Astrocyte of the spinal cord (primary cell): Measurements from ENCODE around the gene CBX3.

ENCODE experiments used
- DNase-seq: peaks from one replicate; pipeline ENCODE4 v3.0.0; 2011; ENCODE audit warnings: low read depth, low spot score
- H3K4me3 ChIP-seq: 2 replicates; pipeline ENCODE4 v1.5.1; 2011; ENCODE audit warnings: low read depth, mild to moderate bottlenecking, low read length, moderate library complexity
- CTCF ChIP-seq: IDR thresholded peaks from 2 replicates; pipeline ENCODE4 v1.5.1; 2012; ENCODE audit warnings: low read depth, mild to moderate bottlenecking, low read length, inconsistent platforms
- in situ Hi-C: cut with HindIII; loops from 2 replicates; pipeline ENCODE4 v1.10.0; 2017; ENCODE audit warnings: low sequenced_read_pairs

The CBX3 gene

GRCh38 chr7:26165950-26166683 is 35.4 kb upstream of the CBX3 start:
- in situ Hi-C loops: no loop called here
- no peak overlapping the region for H3K4me3 ChIP-seq
- DNase-seq: no peak
- no peak for TF ChIP-seq CTCF

DNA sequence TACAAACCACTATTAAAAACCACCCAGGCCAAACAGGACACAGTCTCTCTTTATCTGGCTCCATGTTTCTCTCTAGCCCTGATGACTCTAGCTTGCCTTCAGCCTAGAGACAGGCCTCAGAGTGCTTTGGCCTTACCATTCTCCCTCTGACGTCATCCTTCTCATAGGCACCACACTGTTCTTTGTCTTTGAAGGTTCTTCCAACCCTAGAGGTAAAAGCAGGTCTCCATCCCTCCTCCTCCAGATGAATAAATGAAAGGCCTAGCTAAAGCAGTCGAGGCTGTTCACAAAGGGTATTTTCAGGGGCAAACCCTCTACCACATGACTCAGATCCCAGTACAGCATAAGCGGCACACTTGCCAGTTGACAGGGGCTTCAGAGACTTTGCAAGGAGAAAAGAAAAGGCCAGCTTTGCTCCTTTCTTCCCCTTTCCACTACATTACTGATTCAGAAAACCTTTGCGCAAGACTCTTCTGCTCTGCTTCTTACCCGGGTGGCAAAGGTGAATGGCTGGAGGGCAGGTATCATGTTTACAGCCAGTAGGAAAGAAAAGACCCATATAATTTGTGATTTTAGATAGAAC is 34.8 kb upstream of the CBX3 start:
- no peak for DNase-seq
- no peak for TF ChIP-seq CTCF
- in situ Hi-C loops: no loop called here
- H3K4me3 ChIP-seq: no peak overlapping the region

GRCh38 chr7:26167303-26167934 is 34.1 kb upstream of the CBX3 start:
- DNase-seq: no peak
- no peak for TF ChIP-seq CTCF
- in situ Hi-C loops: no loop called here
- H3K4me3 ChIP-seq: no peak overlapping the region

GRCh38 chr7:26168458-26169023 is 33.0 kb upstream of the CBX3 start:
- TF ChIP-seq CTCF: no peak
- H3K4me3 ChIP-seq: no peak overlapping the region
- in situ Hi-C loops: no loop called here
- no peak for DNase-seq

DNA sequence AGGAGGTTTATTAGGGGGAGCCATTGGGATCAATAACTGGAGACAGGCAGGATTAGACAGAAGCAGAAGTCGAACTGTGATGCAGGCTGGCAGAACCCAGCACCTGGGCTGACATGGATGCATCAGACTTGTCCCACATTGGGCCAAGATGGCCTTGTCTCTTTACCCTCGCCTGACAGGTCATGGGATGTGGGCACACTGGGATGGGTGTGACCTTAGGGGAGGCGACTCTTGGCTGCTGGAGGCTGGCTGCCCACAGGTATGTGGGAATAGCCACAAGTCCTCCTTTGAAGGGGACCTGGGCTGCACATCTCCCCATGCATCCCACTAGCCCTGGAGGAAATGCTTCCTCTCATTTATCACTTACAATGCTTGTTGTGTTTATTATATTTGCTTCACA is 32.3 kb upstream of the CBX3 start:
- no peak overlapping the region for H3K4me3 ChIP-seq

More for the DNA sequence above, 32.3 kb upstream of the CBX3 start:
- TF ChIP-seq CTCF: no peak
- no peak for DNase-seq
- in situ Hi-C loops: no loop called here
